Erythroblast (primary cell): ENCODE data around the gene OR51I1.

Experiments
- GATA1 ChIP-seq: IDR thresholded peaks from 2 replicates; pipeline ENCODE4 v1.6.1; 2011; ENCODE audit warnings: low read depth, mild to moderate bottlenecking, control low read depth, low read length, moderate library complexity
- POLR2A ChIP-seq: IDR thresholded peaks from 2 replicates; pipeline ENCODE4 v1.6.1; 2011; ENCODE audit warnings: mild to moderate bottlenecking, low read length

- TF ChIP-seq POLR2A, result no peak
- no peak for TF ChIP-seq GATA1
Observed at GRCh38 chr11:5405173-5405572, 36.1 kb downstream of the OR51I1 start.
